ENCODE data around the gene EIPR1.
"Not testable (repeated sequence)": the region's sequence is repeated elsewhere in the genome, so short reads cannot be mapped to it uniquely, and the experiment has no call there.

The EIPR1 gene

GRCh38 chr2:3403587-3404334 is 26.1 kb upstream of the EIPR1 start:
- no peak for DNase-seq (ENCODE audit: low read depth)

DNA sequence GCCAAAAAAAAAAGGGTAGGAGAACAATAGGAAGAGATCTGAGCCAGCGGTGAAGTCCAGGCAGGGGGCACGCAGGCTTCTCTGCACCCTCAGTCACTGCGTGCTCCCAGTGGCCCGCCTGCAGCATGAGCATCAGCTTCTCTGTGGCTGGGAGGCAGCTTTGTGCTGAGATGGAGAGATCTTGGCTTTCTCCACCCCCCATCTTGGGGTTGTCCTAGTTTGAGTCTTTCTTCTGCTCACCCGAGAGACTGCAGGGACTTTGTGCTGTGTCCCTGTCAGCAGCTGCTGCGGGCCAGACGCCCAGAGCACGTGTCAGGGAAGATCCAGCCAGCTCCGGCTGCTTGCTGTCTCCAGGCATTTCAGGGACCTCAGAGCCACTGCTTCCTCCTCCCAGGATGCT is 22.2 kb upstream of the EIPR1 start:
- DNase-seq (ENCODE audit: low read depth) = no peak

DNA sequence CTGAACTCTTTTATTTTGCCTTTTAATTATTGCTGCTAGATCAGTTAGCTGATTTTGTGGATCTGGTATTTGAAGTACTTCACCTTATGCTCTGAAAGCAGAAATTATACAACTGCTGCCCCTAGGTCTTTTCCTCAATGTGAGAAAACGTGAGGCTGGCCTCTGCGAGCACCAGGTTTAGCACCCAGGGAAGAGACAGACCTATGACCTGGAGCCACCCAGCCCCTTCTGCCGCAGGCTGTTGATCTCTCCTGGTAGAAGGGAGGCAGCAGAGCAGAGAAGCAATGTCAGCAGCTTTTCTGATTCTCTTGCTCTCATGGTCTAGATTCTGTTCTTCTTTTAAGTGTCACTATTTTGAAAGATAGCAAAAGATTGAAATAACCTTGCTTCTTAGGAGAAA is 21.8 kb upstream of the EIPR1 start:
- DNase-seq (ENCODE audit: low read depth) = no peak

GRCh38 chr2:3398857-3399256 is 21.2 kb upstream of the EIPR1 start:
- DNase-seq (ENCODE audit: low read depth) = no peak

DNA sequence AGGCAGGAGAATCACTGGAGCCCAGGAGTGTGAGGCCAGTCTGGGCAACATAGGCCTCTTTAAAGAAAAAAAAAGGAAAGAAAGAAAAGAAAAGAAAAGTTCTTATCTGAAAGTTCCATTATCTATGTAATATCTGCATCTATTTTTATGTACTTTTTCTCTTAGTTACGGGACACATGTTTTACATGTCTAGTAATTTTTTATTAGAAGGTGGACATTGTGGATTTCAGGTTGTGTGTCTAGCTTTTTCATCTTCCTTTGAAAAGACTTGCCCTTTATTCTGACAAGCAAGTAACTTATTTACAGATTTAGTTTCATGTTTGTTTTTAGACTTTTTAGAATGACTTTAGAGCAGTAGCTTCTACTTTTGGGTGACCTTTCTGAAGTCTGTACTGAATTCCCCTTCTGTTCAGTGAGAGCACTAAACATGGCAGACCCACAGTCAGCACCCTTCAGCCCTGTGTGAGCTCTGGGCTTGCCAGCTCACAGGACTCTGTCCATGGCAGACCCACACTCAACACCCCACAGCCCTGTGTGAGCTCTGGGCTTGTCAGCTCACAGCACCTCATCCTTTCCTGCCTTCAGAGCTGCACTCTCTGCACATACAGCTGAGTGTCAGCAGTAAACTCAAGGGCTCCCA is 19.4 kb upstream of the EIPR1 start:
- DNase-seq (ENCODE audit: low read depth) = no peak

GRCh38 chr2:3392216-3392615 is 14.6 kb upstream of the EIPR1 start:
- no peak for DNase-seq (ENCODE audit: low read depth)

DNA sequence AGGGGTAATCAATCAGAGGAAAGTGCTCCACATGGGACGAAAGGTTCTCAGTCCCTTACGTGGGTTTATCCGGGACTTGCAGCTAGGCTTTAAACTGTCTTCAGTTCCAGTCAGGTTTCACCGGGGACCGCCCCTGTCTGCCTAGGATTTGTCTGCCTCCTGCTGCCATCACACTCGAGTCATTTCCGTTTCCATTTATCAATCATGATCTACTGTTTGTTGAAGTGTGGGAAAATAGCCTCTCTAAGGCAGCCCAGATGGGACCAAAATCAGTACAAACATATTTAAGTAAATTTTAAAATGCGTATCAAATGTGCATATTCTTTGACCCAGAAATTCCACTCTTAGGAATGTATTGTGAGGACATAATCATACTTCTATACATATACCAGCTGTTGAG is 12.4 kb upstream of the EIPR1 start:
- DNase-seq (ENCODE audit: low read depth) = no peak

DNA sequence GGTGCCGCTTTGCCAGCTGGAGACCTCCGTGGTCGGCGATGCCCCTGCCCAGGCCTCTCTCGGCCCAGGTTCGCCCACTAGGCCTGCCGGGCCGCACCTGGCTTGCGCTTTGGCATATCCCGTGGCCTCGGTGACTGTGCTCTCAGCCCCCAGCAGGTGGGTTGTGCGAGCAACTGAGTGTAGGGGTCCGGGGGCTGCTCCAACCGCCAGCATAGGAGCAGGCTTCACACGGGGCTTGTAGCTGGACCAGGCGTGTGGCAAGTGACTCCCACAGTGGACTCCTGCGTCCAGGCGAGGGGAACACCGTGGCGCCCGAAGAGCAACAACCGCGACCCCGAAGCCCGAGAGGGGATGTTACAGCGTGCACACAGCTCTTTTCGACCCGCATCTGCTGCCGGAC is 11.6 kb upstream of the EIPR1 start:
- no peak for DNase-seq (ENCODE audit: low read depth)

DNA sequence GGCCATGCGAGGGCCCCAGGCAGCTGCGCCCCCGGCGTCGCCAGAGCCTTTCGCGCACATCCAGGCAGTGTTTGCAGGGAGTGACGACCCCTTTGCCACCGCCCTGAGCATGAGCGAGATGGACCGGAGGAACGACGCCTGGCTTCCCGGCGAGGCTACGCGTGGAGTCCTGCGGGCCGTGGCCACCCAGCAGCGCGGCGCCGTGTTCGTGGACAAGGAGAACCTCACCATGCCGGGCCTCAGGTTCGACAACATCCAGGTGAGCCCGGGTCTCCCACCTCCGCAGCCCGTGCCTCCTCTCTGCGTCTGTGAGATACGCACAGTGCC is 10.8 kb upstream of the EIPR1 start:
- no peak for DNase-seq (ENCODE audit: low read depth)

DNA sequence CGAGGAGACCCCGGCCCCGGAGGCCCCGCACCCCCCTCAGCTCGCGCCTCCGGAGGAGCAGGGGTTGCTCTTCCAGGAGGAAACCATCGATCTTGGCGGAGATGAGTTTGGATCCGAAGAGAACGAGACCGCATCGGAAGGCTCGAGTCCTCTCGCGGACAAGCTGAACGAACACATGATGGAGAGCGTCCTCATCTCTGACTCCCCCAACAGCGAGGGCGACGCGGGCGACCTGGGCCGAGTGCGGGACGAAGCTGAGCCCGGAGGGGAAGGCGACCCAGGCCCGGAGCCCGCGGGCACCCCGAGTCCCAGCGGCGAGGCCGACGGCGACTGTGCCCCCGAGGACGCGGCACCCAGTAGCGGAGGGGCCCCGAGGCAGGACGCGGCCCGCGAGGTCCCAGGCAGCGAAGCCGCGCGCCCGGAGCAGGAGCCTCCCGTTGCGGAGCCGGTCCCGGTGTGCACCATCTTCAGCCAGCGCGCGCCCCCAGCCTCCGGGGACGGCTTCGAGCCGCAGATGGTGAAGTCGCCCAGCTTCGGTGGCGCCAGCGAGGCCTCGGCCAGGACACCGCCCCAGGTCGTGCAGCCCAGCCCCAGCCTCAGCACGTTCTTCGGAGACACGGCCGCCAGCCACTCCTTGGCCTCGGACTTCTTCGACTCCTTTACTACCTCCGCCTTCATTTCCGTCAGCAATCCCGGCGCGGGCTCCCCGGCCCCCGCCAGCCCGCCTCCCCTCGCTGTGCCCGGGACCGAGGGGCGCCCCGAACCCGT is 10.2 kb upstream of the EIPR1 start:
- DNase-seq (ENCODE audit: low read depth) = no peak

DNA sequence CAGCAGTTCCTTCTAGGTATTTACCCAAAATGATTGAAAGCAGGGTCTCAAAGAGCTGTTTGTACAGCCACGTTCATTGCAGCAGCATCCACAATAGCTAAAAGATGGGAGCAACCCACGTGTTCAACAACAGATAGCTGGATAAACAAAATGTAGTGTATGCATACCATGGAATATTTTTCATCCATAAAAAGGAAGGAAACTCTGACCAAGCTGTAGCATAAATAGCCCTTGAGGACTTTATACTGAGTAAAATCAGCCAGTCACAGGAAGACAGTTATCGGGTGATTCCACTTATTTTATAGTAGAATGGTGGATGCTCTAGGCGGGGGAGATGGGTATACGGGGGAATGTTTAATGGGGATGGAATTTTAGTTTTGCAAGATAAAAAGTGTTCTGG is 9.4 kb upstream of the EIPR1 start:
- DNase-seq (ENCODE audit: low read depth) = no peak

DNA sequence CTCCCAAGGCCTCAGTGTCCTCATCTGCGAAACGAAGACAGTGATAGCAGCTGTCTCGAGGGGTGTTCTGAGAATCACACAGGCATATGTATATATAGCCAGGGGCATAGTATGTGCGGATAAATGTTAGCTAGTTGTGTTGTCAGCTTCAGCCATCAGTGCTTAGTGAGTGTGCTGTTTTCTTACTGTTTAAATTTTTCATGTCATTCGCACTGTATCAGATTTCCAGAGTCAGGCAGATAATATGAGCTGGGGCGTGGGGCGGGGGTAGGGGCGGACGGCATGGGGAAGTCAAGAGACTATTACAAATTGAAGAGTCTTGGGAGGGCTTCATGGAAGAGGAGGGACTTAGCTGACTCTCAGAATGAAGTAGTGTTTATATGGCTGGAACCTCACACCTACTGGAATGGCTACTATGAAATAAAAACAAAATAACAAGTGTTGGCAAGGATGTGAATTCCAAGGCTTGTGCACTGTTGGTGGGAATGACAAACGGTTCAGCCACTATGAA is 8.9 kb upstream of the EIPR1 start:
- DNase-seq (ENCODE audit: low read depth) = no peak

- DNase-seq (ENCODE audit: low read depth) = peak; percentile 91
Measured at GRCh38 chr2:3379647-3380534, 2.3 kb upstream of the EIPR1 start, which contains the start of gene TRAPPC12. Gene TRAPPC12, plus strand, starts transcription at chr2:3379694. Its CDS starts 7,930 bp downstream, at chr2:3387624.

DNA sequence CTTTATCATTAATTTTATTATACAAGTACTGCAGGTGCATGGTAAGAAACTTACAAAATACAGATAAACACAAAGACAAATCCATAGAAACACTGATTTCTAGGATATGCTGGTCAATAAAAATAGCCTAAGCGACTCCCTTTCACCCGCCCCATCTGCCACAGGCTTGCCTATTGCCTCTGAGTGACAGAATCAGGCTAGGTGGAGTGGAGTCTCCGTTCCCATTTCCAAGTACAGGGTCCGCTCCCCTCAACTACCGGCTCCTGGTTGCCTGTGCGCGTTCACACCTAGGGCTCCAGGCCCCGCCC is 1.7 kb upstream of the EIPR1 start:
- DNase-seq (ENCODE audit: low read depth) = no peak

GRCh38 chr2:3377279-3377611 is 373 bp downstream of the EIPR1 start:
- no peak for DNase-seq (ENCODE audit: low read depth)

DNA sequence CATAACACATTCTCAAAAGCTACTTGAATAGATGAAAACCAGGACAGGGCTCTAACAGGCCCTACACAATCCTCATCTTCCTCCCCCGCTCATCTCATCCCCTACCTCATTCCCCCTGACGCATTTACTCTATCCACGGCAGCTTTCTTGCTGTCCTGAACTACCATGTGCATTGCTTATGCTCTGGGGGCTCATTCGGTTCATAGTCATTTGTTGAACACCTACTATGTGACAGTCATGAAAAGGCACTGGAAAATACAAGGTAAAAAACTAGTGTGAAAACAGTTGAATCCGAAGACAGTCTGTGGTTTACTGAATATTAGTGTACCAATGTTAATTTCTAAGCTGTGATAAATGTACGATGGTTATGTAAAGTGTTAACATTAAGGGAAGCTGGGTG is 797 bp downstream of the EIPR1 start:
- DNase-seq (ENCODE audit: low read depth) = no peak

- not testable (repeated sequence) for DNase-seq (ENCODE audit: low read depth)
Measured at GRCh38 chr2:3369340-3370181, 8.1 kb downstream of the EIPR1 start.

- DNase-seq (ENCODE audit: low read depth) = no peak
Measured at GRCh38 chr2:3368261-3368722, 9.3 kb downstream of the EIPR1 start.

DNA sequence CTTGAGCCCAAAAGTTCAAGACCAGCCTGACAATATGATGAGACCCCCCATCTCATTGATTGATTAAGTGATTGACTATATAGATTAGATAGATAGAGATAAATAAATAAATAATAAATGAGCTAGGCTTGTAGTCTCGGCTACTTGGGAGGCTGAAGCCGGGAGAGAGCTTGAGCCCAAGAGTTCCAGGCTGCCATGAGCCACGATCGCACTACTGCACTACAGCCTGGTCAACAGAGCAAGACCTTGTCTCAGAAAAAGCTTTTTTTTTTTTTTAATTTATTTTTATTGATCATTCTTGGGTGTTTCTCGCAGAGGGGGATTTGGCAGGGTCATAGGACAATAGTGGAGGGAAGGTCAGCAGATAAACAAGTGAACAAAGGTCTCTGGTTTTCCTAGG is 12.4 kb downstream of the EIPR1 start:
- DNase-seq (ENCODE audit: low read depth) = no peak

- DNase-seq (ENCODE audit: low read depth) = no peak
Measured at GRCh38 chr2:3361518-3362389, 15.9 kb downstream of the EIPR1 start.

Measured in stimulated activated CD4-positive, alpha-beta T cell treated with anti-CD3 and anti-CD28 coated beads, Interleukin-2, amount 100 ng/mL, for 4 hours (primary cell).